ENCODE results near the gene PCBP3. TPM values are rescaled to one million over a fixed set of nuclear protein-coding genes. Genes with fewer than 3 reads are reported as not detected.

PCBP3 gene
- total RNA-seq, 1 experiment from 2014 or later = 1.4 TPM

- H3K4me1 Mint-ChIP-seq (ENCODE audit: low read depth, unreplicated experiment) = no peaks in the 10 kb centered on the region
- no peak for DNase-seq
- no peaks in the 10 kb centered on the region for H3K9me3 Mint-ChIP-seq (ENCODE audit: low read depth, unreplicated experiment)
- H3K27ac Mint-ChIP-seq (ENCODE audit: unreplicated experiment) = no peak overlapping the region
- CTCF ChIA-PET = no interaction called here
- TF ChIP-seq CTCF (IDR thresholded peaks at IDR 0.05; ENCODE audit: unreplicated experiment) = no peak
- no peaks in the 10 kb centered on the region for H3K36me3 Mint-ChIP-seq (ENCODE audit: insufficient read depth, unreplicated experiment)
- H3K27me3 Mint-ChIP-seq (ENCODE audit: unreplicated experiment) = peaks cover 82% of the 10 kb centered on the region
- H3K4me3 Mint-ChIP-seq (ENCODE audit: low read depth, unreplicated experiment) = no peak overlapping the region
- intact Hi-C loops (cut with micrococcal nuclease; ENCODE audit: unreplicated experiment) = no loop called here
- BruUV-seq (replicated peaks) = no TSS peak
Measured at GRCh38 chr21:45954921-45955320, 311.4 kb downstream of the PCBP3 start.

- Mint-ChIP-seq H3K36me3 (ENCODE audit: insufficient read depth, unreplicated experiment) (no peaks in the 10 kb centered on the region), H3K4me3 (ENCODE audit: low read depth, unreplicated experiment) (no peak overlapping the region), H3K27ac (ENCODE audit: unreplicated experiment) (no peak overlapping the region), H3K4me1 (ENCODE audit: low read depth, unreplicated experiment) (no peaks in the 10 kb centered on the region), H3K9me3 (ENCODE audit: low read depth, unreplicated experiment) (no peaks in the 10 kb centered on the region), H3K27me3 (ENCODE audit: unreplicated experiment) (peaks cover 84% of the 10 kb centered on the region)
- CTCF ChIA-PET = no interaction called here
- TF ChIP-seq CTCF (IDR thresholded peaks at IDR 0.05; ENCODE audit: unreplicated experiment) = no peak
- DNase-seq = no peak
- intact Hi-C loops (cut with micrococcal nuclease; ENCODE audit: unreplicated experiment) = no loop called here
- BruUV-seq (replicated peaks) = no TSS peak
Measured at GRCh38 chr21:45957551-45957950, 314.0 kb downstream of the PCBP3 start.

- CTCF ChIA-PET = no interaction called here
- peaks cover 81% of the 10 kb centered on the region for H3K27me3 Mint-ChIP-seq (ENCODE audit: unreplicated experiment)
- H3K36me3 Mint-ChIP-seq (ENCODE audit: insufficient read depth, unreplicated experiment) = no peaks in the 10 kb centered on the region
- no peak for DNase-seq
- H3K9me3 Mint-ChIP-seq (ENCODE audit: low read depth, unreplicated experiment) = no peaks in the 10 kb centered on the region
- H3K27ac Mint-ChIP-seq (ENCODE audit: unreplicated experiment) = no peak overlapping the region
- intact Hi-C loops (cut with micrococcal nuclease; ENCODE audit: unreplicated experiment) = no loop called here
- no peaks in the 10 kb centered on the region for H3K4me1 Mint-ChIP-seq (ENCODE audit: low read depth, unreplicated experiment)
- no TSS peak for BruUV-seq (replicated peaks)
- no peak overlapping the region for H3K4me3 Mint-ChIP-seq (ENCODE audit: low read depth, unreplicated experiment)
- TF ChIP-seq CTCF (IDR thresholded peaks at IDR 0.05; ENCODE audit: unreplicated experiment) = no peak
Measured at GRCh38 chr21:45957981-45958600, 314.6 kb downstream of the PCBP3 start.

- CTCF ChIA-PET = no interaction called here
- H3K9me3 Mint-ChIP-seq (ENCODE audit: low read depth, unreplicated experiment) = no peaks in the 10 kb centered on the region
- peaks cover 85% of the 10 kb centered on the region for H3K27me3 Mint-ChIP-seq (ENCODE audit: unreplicated experiment)
- H3K27ac Mint-ChIP-seq (ENCODE audit: unreplicated experiment) = no peak overlapping the region
- no peaks in the 10 kb centered on the region for H3K4me1 Mint-ChIP-seq (ENCODE audit: low read depth, unreplicated experiment)
- no TSS peak for BruUV-seq (replicated peaks)
- no peak overlapping the region for H3K4me3 Mint-ChIP-seq (ENCODE audit: low read depth, unreplicated experiment)
- TF ChIP-seq CTCF (IDR thresholded peaks at IDR 0.05; ENCODE audit: unreplicated experiment) = no peak
- no peaks in the 10 kb centered on the region for H3K36me3 Mint-ChIP-seq (ENCODE audit: insufficient read depth, unreplicated experiment)
- no peak for DNase-seq
- intact Hi-C loops (cut with micrococcal nuclease; ENCODE audit: unreplicated experiment) = no loop called here
Measured at GRCh38 chr21:45959182-45959581, 315.7 kb downstream of the PCBP3 start.
